ENCODE measurements around the gene CCL17. TPM values are rescaled to one million over a fixed set of nuclear protein-coding genes. Genes with fewer than 3 reads are reported as not detected.

CCL17 gene
- total RNA-seq, 1 experiment from 2014 or later: not detected

DNA sequence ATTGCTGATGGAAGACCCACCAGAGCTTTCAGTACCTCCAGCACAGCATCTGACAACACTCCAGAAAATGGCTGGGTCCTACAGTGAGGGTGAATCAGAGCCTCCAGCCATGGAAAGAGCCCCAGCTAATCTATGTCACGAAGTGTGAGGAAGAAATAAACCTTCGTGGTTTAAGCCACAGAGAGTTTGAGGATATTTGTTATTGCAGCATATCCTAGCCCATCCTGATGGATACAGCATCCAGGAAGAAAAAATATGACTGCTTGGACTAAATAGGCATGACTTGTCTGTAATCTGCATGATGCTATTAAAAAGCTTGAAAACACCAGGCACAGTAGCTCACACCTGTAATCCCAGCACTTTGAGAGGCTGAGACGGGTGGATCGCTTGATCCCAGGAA is 13.3 kb upstream of the CCL17 start:
- Histone ChIP-seq H3K27ac (ENCODE audit: low read length) (no peak overlapping the region), H3K36me3 (ENCODE audit: control insufficient read depth, insufficient read depth, low read length) (no peaks in the 10 kb centered on the region), H3K9me3 (ENCODE audit: control insufficient read depth, insufficient read depth, low read depth, low read length) (no peaks in the 10 kb centered on the region), H3K27me3 (ENCODE audit: control insufficient read depth, insufficient read depth, low read length) (no peaks in the 10 kb centered on the region), H3K4me3 (ENCODE audit: low read depth in 2 of 2, low read length in 2 of 2) (no peak overlapping the region), H3K4me1 (ENCODE audit: control insufficient read depth, insufficient read depth, low read length) (no peaks in the 10 kb centered on the region)
- ATAC-seq (no peak), DNase-seq (ENCODE audit: low read depth, low spot score) (no peak)
- intact Hi-C loops (cut with micrococcal nuclease; ENCODE audit: unreplicated experiment) (no loop called here), in situ Hi-C loops (cut with HindIII; ENCODE audit: low pct_unique_long_range_greater_than_20kb, low sequenced_read_pairs) (no loop called here)
- TF ChIP-seq, protein P1, sequence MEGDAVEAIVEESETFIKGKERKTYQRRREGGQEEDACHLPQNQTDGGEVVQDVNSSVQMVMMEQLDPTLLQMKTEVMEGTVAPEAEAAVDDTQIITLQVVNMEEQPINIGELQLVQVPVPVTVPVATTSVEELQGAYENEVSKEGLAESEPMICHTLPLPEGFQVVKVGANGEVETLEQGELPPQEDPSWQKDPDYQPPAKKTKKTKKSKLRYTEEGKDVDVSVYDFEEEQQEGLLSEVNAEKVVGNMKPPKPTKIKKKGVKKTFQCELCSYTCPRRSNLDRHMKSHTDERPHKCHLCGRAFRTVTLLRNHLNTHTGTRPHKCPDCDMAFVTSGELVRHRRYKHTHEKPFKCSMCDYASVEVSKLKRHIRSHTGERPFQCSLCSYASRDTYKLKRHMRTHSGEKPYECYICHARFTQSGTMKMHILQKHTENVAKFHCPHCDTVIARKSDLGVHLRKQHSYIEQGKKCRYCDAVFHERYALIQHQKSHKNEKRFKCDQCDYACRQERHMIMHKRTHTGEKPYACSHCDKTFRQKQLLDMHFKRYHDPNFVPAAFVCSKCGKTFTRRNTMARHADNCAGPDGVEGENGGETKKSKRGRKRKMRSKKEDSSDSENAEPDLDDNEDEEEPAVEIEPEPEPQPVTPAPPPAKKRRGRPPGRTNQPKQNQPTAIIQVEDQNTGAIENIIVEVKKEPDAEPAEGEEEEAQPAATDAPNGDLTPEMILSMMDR (IDR thresholded peaks at IDR 0.05): no peak
- TF ChIP-seq POLR2AphosphoS5 (IDR thresholded peaks at IDR 0.05; ENCODE audit: low read depth, low read length) (no peak), SIN3A (IDR thresholded peaks at IDR 0.05; ENCODE audit: borderline replicate concordance, insufficient read depth, low read depth, low read length) (no peak), TCF7L2 (IDR thresholded peaks at IDR 0.05; ENCODE audit: low read depth, low read length) (no peak)
- TF ChIP-seq, protein P2, sequence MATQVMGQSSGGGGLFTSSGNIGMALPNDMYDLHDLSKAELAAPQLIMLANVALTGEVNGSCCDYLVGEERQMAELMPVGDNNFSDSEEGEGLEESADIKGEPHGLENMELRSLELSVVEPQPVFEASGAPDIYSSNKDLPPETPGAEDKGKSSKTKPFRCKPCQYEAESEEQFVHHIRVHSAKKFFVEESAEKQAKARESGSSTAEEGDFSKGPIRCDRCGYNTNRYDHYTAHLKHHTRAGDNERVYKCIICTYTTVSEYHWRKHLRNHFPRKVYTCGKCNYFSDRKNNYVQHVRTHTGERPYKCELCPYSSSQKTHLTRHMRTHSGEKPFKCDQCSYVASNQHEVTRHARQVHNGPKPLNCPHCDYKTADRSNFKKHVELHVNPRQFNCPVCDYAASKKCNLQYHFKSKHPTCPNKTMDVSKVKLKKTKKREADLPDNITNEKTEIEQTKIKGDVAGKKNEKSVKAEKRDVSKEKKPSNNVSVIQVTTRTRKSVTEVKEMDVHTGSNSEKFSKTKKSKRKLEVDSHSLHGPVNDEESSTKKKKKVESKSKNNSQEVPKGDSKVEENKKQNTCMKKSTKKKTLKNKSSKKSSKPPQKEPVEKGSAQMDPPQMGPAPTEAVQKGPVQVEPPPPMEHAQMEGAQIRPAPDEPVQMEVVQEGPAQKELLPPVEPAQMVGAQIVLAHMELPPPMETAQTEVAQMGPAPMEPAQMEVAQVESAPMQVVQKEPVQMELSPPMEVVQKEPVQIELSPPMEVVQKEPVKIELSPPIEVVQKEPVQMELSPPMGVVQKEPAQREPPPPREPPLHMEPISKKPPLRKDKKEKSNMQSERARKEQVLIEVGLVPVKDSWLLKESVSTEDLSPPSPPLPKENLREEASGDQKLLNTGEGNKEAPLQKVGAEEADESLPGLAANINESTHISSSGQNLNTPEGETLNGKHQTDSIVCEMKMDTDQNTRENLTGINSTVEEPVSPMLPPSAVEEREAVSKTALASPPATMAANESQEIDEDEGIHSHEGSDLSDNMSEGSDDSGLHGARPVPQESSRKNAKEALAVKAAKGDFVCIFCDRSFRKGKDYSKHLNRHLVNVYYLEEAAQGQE (IDR thresholded peaks at IDR 0.05; ENCODE audit: insufficient read depth in 1 of 2, low read depth in 2 of 2, low read length in 1 of 2): no peak
- POLR2A ChIA-PET: no interaction called here
- CTCF ChIA-PET: no interaction called here
- no TSS peak for BruUV-seq (replicated peaks)

DNA sequence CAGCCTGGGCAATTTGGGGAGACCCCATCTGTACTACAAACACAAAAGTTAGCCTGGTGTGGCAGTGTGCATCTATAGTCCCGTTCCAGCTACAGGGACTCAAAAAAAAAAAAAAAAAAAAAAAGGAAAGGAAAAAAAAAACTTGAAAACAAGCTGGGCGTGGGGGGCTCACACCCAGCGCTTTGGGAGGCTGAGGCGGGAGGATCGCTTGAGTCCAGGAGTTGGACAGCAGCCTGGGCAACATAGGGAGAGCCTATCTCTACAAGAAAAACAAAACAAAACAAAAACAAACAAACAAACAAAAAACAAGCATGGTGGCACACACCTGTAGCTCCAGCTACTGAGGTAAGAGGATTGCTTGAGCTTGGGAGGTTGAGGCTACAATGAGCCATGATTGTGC is 12.9 kb upstream of the CCL17 start:
- no peaks in the 10 kb centered on the region for H3K4me1 ChIP-seq (ENCODE audit: control insufficient read depth, insufficient read depth, low read length)
- H3K27me3 ChIP-seq (ENCODE audit: control insufficient read depth, insufficient read depth, low read length): no peaks in the 10 kb centered on the region
- intact Hi-C loops (cut with micrococcal nuclease; ENCODE audit: unreplicated experiment) (no loop called here), in situ Hi-C loops (cut with HindIII; ENCODE audit: low pct_unique_long_range_greater_than_20kb, low sequenced_read_pairs) (no loop called here)
- ChIA-PET CTCF (no interaction called here), POLR2A (interaction anchor here (0.6 kb wide), 1 partner anchor 56 kb away, joined by 17 read pairs; no protein-coding TSS in a partner anchor)
- no TSS peak for BruUV-seq (replicated peaks)
- TF ChIP-seq POLR2AphosphoS5 (IDR thresholded peaks at IDR 0.05; ENCODE audit: low read depth, low read length) (no peak), TCF7L2 (IDR thresholded peaks at IDR 0.05; ENCODE audit: low read depth, low read length) (no peak), SIN3A (IDR thresholded peaks at IDR 0.05; ENCODE audit: borderline replicate concordance, insufficient read depth, low read depth, low read length) (no peak)
- TF ChIP-seq, protein P1 (IDR thresholded peaks at IDR 0.05): no peak
- TF ChIP-seq, protein P2 (IDR thresholded peaks at IDR 0.05; ENCODE audit: insufficient read depth in 1 of 2, low read depth in 2 of 2, low read length in 1 of 2): no peak
- no peaks in the 10 kb centered on the region for H3K36me3 ChIP-seq (ENCODE audit: control insufficient read depth, insufficient read depth, low read length)
- ATAC-seq: no peak
- H3K27ac ChIP-seq (ENCODE audit: low read length): no peak overlapping the region
- no peaks in the 10 kb centered on the region for H3K9me3 ChIP-seq (ENCODE audit: control insufficient read depth, insufficient read depth, low read depth, low read length)
- DNase-seq (ENCODE audit: low read depth, low spot score): no peak
- H3K4me3 ChIP-seq (ENCODE audit: low read depth in 2 of 2, low read length in 2 of 2): no peak overlapping the region

Measured in Panc1 (cell line).